HG03571 (cell line): ENCODE measurements around the gene COL19A1.
"Not testable (repeated sequence)": the region's sequence is repeated elsewhere in the genome, so short reads cannot be mapped to it uniquely, and the experiment has no call there.

Source experiments
- ATAC-seq: cut with Tn5 transposase; IDR thresholded peaks from one replicate; pipeline ENCODE4 v1.9.1; 2021; ENCODE audit not compliant: unreplicated experiment

COL19A1 gene

DNA sequence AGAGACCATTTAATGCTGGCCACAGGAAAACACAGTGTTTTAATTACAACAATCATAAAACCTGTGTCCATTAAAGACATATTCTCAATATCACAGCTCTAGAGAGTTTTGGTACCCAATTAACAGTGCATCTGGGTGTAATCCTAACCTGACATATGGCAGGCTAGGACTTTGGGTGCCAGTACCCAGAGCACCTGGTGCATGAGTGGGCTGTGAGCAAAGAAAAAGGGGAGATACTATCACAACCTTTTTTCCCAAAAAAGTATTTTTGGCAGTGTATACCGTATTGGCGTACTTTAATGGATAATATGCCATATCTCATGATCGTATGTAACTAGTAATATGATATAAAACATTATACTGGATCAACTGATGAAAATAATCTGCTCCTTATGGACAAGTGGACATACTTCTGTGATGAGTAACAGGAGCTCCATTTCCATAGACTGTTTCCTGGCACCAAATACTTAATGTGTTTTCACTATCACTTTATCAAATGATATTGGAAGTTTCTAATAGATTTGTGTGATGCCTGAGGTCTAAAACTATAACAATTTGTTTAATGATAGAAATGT lies 91.7 kb downstream of the COL19A1 start:
- ATAC-seq = no peak

- no peak for ATAC-seq
Observed at GRCh38 chr6:69958978-69959377, 92.6 kb downstream of the COL19A1 start.

DNA sequence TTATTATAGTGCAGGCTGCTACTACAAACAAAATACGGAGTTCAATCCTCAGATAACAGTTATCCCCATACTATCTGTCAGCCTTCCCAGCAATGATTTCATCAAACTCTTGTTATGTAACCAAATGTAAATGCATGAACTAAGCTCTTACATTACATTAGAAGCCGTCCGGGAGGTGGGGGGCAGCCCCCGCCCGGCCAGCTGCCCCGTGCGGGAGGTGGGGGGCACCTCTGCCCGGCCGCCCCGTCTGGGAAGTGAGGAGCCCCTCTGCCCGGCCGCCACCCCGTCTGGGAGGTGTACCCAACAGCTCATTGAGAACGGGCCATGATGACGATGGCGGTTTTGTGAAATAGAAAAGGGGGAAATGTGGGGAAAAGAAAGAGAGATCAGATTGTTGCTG lies 99.6 kb downstream of the COL19A1 start:
- not testable (repeated sequence) for ATAC-seq

- ATAC-seq = no peak
Observed at GRCh38 chr6:69973138-69973537, 106.8 kb downstream of the COL19A1 start.

GRCh38 chr6:69973763-69974162 lies 107.4 kb downstream of the COL19A1 start:
- no peak for ATAC-seq

- no peak for ATAC-seq
Observed at GRCh38 chr6:69974193-69974592, 107.8 kb downstream of the COL19A1 start.

- ATAC-seq = no peak
Observed at GRCh38 chr6:69976591-69977090, 110.3 kb downstream of the COL19A1 start.

DNA sequence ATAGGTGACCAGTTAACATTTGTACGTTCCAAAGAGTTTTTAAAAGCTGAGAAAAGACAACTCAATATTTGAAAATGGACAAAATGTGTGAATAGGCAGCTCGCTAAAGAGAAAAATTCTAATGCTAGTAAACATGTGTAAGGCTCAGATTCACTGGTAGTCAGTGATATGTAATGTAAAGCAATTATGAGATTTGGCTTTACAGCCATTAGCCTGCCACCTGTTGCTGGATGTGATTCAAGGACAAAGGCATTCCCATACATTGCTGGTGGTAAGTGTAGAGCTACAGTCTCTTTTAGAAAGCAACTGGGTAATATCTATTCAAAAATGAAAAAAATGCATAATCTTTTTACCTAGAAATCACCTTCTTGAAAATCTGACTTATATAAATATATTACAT lies 114.3 kb downstream of the COL19A1 start:
- no peak for ATAC-seq

- no peak for ATAC-seq
Observed at GRCh38 chr6:69984506-69984905, 118.2 kb downstream of the COL19A1 start.

DNA sequence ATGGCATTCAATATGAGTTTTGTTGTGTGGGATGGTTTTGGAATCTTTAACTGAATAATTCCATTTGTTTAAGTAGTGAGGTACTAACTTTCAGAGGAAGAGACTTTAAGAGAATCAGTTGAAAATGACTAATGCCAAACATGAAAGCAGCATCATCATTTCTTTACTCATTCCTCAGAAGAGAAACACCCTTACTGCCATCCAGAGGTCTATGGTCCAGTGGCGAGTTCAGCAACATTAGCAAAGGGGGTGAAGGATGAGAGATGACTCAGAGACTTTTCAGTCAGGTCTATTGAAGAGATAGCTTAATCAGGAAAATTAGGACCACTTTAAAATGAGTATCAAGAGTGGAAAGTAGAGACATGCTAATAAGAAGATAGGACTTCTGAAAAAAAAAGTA lies 118.8 kb downstream of the COL19A1 start:
- no peak for ATAC-seq

DNA sequence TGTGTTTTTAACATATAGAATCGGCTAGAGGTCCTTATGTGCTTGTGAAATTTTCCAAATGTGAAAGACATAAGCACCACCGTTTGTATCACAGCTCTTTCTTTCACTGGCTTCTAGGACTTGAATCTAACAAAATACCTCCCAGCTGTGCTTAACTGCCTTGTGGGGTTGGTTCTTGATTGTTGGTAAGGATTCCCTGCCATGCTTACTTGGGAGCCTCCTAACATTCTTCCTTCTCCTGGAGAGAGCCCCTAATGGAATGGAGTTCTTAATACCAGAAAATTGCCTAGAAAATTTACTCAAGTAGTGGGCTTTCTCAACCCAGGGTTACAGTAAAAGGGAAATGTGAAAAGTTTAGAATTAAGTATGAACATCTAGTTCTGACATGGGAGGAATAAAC lies 121.2 kb downstream of the COL19A1 start:
- no peak for ATAC-seq

- no peak for ATAC-seq
Observed at GRCh38 chr6:69988458-69989126, 122.2 kb downstream of the COL19A1 start.

DNA sequence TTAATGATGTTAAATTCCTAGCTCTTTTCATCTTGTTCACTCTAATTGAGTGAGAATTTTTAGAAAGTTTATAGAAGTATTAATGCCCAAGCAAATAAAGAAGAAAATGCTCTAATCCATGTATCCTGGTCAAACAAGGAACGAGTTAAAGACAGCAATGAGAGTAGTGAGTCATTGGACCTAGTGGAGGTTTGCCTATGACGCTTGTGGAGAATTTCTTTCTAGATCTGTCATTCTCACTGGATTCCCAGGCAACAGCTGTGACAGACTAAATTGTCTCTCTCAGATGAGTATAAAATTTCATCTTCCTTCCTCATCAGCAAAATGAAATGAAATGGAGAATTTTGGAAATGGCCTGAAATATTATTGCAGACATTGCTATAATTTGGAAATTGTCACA lies 127.9 kb downstream of the COL19A1 start:
- ATAC-seq = no peak

GRCh38 chr6:70008189-70008588 lies 141.8 kb downstream of the COL19A1 start:
- no peak for ATAC-seq

- not testable (repeated sequence) for ATAC-seq
Observed at GRCh38 chr6:70010339-70010738, 144.0 kb downstream of the COL19A1 start.

DNA sequence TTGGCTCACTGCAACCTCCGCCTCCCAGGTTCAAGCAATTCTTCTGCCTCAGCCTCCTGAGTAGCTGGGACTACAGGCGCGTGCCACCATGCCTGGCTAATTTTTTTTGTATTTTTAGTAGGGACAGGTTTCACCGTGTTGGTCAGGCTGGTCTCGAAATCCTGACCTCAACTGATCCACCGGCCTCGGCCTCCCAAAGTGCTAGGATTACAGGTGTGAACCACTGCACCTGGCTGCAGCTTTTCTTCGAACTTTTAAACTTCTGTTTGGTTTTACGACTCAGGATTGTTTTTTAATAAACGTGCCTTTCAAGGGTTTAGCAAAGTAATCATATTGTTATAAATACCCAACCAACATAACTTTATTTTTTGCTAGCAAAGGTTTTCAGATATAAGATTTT lies 156.8 kb downstream of the COL19A1 start:
- ATAC-seq = not testable (repeated sequence)

- ATAC-seq = no peak
Observed at GRCh38 chr6:70028246-70028645, 161.9 kb downstream of the COL19A1 start.

DNA sequence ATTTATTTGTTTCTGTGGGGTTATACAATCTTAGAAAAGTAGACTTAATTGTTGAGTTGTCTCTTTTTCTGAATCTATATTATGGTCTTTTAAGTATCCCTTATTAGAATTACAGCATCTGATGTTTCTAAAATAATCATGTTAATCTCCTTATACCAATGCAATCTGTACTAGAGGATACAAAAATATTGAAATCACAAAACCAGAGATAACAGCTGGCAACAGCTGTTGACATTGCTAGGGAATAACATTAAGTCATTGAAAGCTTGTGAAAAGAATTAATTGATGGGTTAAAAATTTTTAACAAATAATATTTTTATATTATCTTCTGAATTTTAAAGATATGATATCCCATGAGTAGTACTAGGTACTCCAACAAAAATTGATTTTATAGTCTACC lies 162.6 kb downstream of the COL19A1 start:
- ATAC-seq = no peak

GRCh38 chr6:70033781-70034180 lies 167.4 kb downstream of the COL19A1 start:
- ATAC-seq = no peak

DNA sequence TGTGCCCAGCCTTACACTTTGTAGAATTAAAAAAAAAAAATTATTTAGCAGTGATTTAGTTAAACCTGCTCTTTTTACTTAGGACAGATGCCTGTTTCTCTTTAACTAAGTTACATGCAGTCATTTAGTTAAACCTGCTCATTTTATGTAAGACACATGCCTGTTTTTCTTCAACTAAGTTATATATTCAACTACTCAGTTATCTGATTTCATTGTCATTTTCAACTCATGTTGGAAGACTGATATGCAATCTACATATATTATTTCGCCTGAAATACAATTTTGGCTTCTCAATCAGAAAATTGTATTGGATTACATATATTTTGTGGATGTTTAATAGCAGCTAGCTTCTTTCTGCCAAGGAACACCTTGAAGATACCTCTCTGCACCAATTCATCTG lies 171.1 kb downstream of the COL19A1 start:
- ATAC-seq = no peak

GRCh38 chr6:70040766-70041165 lies 174.4 kb downstream of the COL19A1 start:
- ATAC-seq = no peak

- no peak for ATAC-seq
Observed at GRCh38 chr6:70041411-70041810, 175.1 kb downstream of the COL19A1 start.

DNA sequence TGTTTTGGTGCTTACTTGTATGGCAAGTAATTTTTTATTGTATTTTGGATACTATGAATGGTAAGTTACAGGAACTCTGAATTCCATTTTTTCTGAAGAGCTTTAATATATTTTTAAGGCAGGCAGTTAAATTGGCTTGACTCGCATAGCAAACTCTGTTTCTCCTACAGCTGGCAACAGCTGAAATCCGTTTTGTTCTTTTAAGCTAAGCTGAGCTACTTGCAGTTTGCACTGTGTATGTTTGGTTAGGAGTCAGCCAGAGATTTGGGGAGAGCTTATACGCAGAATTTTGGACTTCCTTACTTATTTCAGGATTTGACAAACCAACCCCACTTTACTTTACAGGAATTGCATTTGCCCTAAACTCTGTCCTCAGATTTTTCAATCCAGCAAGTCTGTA lies 179.1 kb downstream of the COL19A1 start:
- no peak for ATAC-seq
